ENCODE data around the gene OAF.
"Not testable (repeated sequence)": the region's sequence is repeated elsewhere in the genome, so short reads cannot be mapped to it uniquely, and the experiment has no call there.

- not testable (repeated sequence) for TF ChIP-seq ZNF274 (IDR thresholded peaks at IDR 0.05; ENCODE audit: low read depth, low read length); YY1 (IDR thresholded peaks at IDR 0.05; ENCODE audit: insufficient read depth, insufficient read length); SUZ12 (IDR thresholded peaks at IDR 0.05; ENCODE audit: extremely low read depth, insufficient read depth, insufficient read length)
These were observed 30.8 kb upstream of the OAF start for GRCh38 chr11:120180063-120180462.
